GM21723 (cell line): ENCODE data around the gene SGPP2.
"Not testable (repeated sequence)": the region's sequence is repeated elsewhere in the genome, so short reads cannot be mapped to it uniquely, and the experiment has no call there.

Experiments
- ATAC-seq: cut with Tn5 transposase; IDR thresholded peaks from one replicate; pipeline ENCODE4 v1.9.1; 2021; ENCODE audit warnings: mild to moderate bottlenecking, moderate library complexity; ENCODE audit not compliant: unreplicated experiment

SGPP2 gene

GRCh38 chr2:222572264-222572721 lies 147.9 kb downstream of the SGPP2 start:
- no peak for ATAC-seq

DNA sequence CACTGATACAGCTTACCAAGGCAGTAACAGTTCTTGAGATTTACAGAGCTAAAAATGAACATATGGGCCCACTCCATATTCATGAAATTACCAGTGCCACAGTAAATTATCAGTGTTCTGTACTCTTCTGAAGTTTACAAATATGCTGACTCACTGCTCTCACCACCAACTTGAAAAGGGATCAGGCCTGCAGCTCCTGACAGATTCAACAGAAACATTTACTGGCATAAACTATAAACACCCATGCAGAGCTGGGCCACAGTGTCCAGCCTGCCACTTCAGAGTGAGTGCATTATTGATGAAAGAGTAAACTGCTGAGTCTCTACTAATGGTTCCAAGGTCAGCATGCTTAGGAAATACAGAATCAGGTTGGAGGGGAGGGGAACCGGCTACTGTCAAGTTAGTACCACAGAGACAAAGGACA lies 148.4 kb downstream of the SGPP2 start:
- ATAC-seq: no peak

DNA sequence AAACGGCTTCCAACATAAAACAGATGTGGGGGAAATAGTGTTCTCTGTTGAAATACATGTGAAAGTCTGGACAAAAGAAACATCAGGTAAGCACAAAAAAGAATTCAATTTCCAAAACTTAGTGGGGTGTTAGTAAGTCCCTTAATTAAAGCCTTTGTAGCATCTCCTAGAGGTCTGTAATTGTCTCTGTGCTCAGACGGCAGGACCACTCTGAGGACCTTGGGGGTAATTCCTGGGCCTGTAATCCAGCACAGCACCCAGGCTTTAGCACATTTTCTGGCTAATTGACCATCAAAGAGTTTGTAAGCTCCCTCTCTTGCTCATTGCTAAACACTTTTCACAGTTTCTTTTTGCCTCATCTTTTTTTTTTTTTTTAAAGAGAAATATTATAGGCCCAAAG lies 151.3 kb downstream of the SGPP2 start:
- no peak for ATAC-seq

- no peak for ATAC-seq
Observed at GRCh38 chr2:222576171-222577081, 152.1 kb downstream of the SGPP2 start.

GRCh38 chr2:222577341-222577740 lies 153.0 kb downstream of the SGPP2 start:
- no peak for ATAC-seq

DNA sequence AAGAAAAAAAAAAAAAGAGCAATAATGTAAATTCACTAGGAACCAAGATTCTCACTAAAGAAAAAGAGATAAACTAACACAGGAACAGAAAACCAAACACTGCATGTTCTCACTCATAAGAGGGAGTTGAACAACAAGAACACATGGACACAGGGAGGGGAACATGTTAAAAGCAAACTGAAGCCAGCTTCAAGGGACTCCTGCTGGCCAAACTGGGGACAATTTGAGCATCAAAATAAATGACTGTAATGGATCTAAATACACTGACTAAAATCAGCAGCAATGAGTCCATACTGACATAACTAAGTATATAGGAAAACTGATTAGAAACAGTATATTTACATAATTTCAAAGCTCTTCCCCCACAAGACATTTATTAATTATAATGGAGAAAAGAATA lies 158.6 kb downstream of the SGPP2 start:
- no peak for ATAC-seq

DNA sequence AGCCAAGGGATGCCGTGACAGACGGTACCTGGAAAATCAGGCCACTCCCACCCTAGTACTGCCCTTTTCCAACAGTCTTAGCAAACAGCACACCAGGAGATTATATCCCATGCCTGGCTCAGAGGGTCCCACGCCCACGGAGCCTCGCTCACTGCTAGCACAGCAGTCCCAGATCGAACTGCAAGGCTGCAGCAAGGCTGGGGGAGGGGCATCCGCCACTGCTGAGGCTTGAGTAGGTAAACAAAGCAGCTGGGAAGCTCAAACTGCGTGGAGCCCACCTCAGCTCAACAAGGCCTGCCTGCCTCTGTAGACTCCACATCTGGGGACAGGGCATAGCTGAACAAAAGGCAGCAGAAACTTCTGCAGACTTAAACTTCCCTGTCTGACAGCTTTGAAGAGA lies 160.2 kb downstream of the SGPP2 start:
- ATAC-seq: not testable (repeated sequence)

DNA sequence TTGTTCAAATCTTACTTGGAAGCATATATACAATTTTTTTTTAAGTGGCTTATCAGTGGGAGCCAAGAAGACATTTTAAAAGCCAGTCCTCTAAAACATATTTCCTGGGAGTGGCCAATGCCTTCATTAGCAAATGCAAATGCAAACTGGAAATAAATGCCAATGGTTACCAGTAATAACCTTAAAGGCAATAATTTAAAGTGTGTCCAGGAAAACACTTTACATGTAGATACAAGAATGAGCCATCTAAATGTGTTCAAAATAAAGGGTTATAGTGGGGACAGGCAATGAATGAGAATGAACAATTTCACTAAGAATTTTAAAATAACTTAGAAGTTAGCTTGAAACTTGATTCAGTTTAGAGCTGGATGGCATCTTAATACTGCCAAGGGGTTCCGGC lies 167.3 kb downstream of the SGPP2 start:
- ATAC-seq: no peak

DNA sequence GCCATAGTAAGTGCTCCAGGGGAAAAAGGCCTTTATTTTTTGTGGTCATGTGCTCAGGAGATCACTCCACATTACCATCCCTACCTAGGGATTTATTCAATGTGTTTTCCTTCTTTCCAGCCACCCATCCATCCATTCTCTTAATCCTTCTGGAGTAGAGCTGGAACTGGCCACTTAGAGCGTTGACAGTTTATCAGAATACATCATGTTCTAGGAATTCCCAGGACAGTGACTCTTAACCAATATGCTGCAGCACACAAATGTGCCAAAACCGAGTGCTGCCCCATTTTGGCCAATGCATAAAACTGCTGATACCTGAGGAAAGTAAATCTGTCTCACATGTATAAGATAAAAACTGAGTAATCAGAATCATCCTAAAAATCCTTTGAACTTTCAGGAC lies 167.8 kb downstream of the SGPP2 start:
- ATAC-seq: no peak

DNA sequence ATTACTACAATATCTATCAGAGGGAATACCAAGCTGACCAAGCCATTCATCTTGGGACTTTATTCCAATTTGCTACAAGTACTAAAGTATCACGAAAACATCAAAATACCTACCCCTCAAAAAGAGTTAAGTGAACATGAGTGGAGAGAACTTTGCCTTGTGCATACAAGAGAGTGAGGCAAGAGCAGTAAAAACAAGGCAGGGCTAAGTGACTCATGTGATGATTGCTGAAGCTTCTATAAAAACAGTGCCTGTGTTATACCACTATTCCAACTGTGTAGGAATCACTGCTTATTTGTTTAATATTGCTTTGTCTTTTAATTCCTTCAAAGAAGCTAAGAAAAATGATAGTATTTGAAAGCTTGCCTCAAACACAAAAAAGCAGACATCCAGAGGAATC lies 170.3 kb downstream of the SGPP2 start:
- no peak for ATAC-seq

GRCh38 chr2:222595581-222595980 lies 171.2 kb downstream of the SGPP2 start:
- no peak for ATAC-seq

DNA sequence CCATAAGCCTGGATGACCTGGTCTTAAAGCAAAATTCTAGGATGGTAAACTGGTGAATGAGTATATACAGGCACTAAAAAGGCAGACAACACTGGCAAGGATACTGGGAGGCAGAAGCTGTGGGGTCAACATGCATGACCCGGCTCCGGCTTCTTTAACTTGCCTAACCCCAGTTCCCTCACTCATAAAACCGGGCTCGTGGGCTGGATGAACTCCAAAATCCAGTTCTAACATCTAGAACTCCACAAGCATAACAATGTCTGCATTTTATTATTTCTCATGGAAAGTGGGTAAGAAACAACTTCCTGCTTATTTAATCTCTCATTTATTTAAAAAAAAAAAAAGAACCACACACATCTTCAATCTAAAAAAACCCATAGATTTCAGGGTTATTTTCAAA lies 174.3 kb downstream of the SGPP2 start:
- ATAC-seq: no peak

DNA sequence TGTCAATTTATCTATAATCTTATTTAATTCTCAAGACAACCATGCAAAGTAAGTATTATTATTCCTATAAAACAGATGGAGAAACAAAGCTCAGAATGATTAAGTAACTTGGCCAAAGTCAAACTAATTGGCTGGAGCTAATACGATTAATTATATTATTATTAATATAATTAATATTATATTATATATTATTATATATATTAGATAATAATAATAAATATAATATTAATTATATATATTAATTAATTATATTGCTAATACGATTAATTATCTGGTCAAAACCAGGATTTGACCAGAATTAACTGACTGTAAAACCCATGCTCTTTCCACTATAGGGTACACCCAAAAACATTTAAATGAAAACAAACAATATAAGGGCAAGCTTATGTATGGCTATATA lies 179.2 kb downstream of the SGPP2 start:
- ATAC-seq: no peak

- ATAC-seq: no peak
Observed at GRCh38 chr2:222604749-222605515, 180.6 kb downstream of the SGPP2 start.

DNA sequence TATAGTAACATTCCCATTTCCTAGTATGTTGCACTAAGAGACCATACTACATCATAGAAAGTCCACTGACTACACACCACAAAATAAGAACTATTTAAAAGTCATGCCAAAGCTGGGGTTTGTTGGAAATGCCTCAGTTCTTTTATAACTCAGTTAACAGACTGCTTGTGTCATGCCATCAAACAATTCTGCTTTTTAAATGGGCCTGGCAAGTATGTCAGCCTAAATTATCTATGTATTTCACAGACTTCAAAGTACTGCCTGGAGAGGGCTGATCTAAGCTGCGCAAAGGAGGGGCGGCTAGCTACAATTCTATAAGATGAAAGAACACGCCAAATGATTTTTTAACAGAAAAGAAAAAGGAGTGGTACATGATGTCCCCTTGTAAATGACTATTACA lies 182.0 kb downstream of the SGPP2 start:
- no peak for ATAC-seq

DNA sequence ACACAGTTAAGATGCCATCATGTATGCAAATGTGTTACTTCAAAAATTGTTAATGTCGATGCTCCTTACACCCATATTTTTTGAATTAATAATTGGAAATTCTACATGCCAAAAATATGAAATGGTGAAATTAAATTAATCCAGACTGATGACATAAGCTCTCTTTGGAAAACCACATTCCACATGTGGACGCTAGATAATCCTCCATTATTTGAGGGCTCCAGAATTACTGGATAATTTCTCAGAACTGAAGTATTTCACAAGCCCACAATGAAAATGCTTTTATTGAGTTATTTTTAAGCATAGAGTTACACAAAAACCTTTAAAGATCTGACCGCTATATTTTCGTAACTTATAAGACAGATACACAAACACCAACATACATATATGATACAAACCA lies 183.7 kb downstream of the SGPP2 start:
- ATAC-seq: no peak

- ATAC-seq: no peak
Observed at GRCh38 chr2:222609381-222609780, 185.0 kb downstream of the SGPP2 start.
